ENCODE data around the gene PLXDC1. TPM values are rescaled to one million over a fixed set of nuclear protein-coding genes. Genes with fewer than 3 reads are reported as not detected.
"Not testable (repeated sequence)": the region's sequence is repeated elsewhere in the genome, so short reads cannot be mapped to it uniquely, and the experiment has no call there.

PLXDC1 gene
- polyA plus RNA-seq, 3 donors: 1.2 to 10.7 (median 4.7) TPM

GRCh38 chr17:39141294-39141693 lies 10.1 kb downstream of the PLXDC1 start:
- 95 to 97% (median 97%) methylated on average over 5 of the region's 5 CpGs for WGBS, 3 donors
- no peak overlapping the region for H3K27ac ChIP-seq (ENCODE audit: low read depth, low read length)

- no peak overlapping the region for H3K27ac ChIP-seq (ENCODE audit: low read depth, low read length)
- 90 to 96% (median 94%) methylated on average over 9 of the region's 9 CpGs for WGBS, 3 donors
Measured at GRCh38 chr17:39139561-39139960, 11.9 kb downstream of the PLXDC1 start.

- 77 to 84% (median 78%) methylated on average over 2 of the region's 2 CpGs for WGBS, 3 donors
- H3K27ac ChIP-seq (ENCODE audit: low read depth, low read length): no peak overlapping the region
Measured at GRCh38 chr17:39139161-39139511, 12.3 kb downstream of the PLXDC1 start.

GRCh38 chr17:39138431-39139160 lies 12.8 kb downstream of the PLXDC1 start:
- no peak overlapping the region for H3K27ac ChIP-seq (ENCODE audit: low read depth, low read length)
- 83 to 91% (median 90%) methylated on average over 13 of the region's 13 CpGs for WGBS, 3 donors

- H3K27ac ChIP-seq (ENCODE audit: low read depth, low read length): no peak overlapping the region
- 71 to 86% (median 74%) methylated on average over 6 of the region's 6 CpGs for WGBS, 3 donors
Measured at GRCh38 chr17:39134878-39135277, 16.6 kb downstream of the PLXDC1 start.

GRCh38 chr17:39132192-39132610 lies 19.2 kb downstream of the PLXDC1 start:
- 61 to 72% (median 64%) methylated on average over 7 of the region's 7 CpGs for WGBS, 3 donors
- no peak overlapping the region for H3K27ac ChIP-seq (ENCODE audit: low read depth, low read length)

GRCh38 chr17:39131616-39132015 lies 19.8 kb downstream of the PLXDC1 start:
- no peak overlapping the region for H3K27ac ChIP-seq (ENCODE audit: low read depth, low read length)
- 57 to 76% (median 66%) methylated on average over 6 of the region's 6 CpGs for WGBS, 3 donors

- no peak overlapping the region for H3K27ac ChIP-seq (ENCODE audit: low read depth, low read length)
- WGBS, 3 donors: 88 to 94% (median 91%) methylated on average over 3 of the region's 3 CpGs
Measured at GRCh38 chr17:39130205-39130604, 21.2 kb downstream of the PLXDC1 start.

- H3K27ac ChIP-seq (ENCODE audit: low read depth, low read length): not testable (repeated sequence)
- WGBS, 3 donors: 81 to 94% (median 86%) methylated on average over 6 of the region's 6 CpGs
Measured at GRCh38 chr17:39129544-39129943, 21.9 kb downstream of the PLXDC1 start.

- WGBS, 3 donors: 71 to 79% (median 73%) methylated on average over 6 of the region's 6 CpGs
- no peak overlapping the region for H3K27ac ChIP-seq (ENCODE audit: low read depth, low read length)
Measured at GRCh38 chr17:39126436-39126835, 25.0 kb downstream of the PLXDC1 start.

- 88 to 96% (median 93%) methylated on average over 2 of the region's 2 CpGs for WGBS, 3 donors
- no peak overlapping the region for H3K27ac ChIP-seq (ENCODE audit: low read depth, low read length)
Measured at GRCh38 chr17:39125143-39125875, 26.1 kb downstream of the PLXDC1 start.

- 64 to 85% (median 82%) methylated on average over 9 of the region's 9 CpGs for WGBS, 3 donors
- no peak overlapping the region for H3K27ac ChIP-seq (ENCODE audit: low read depth, low read length)
Measured at GRCh38 chr17:39123627-39124026, 27.8 kb downstream of the PLXDC1 start.

- H3K27ac ChIP-seq (ENCODE audit: low read depth, low read length): no peak overlapping the region
- WGBS, 3 donors: 85 to 87% (median 86%) methylated on average over 7 of the region's 7 CpGs
Measured at GRCh38 chr17:39122991-39123390, 28.4 kb downstream of the PLXDC1 start.

- not testable (repeated sequence) for H3K27ac ChIP-seq (ENCODE audit: low read depth, low read length)
- 88 to 97% (median 93%) methylated on average over 9 to 10 of the region's 10 CpGs for WGBS, 3 donors
Measured at GRCh38 chr17:39121919-39122318, 29.5 kb downstream of the PLXDC1 start.

GRCh38 chr17:39118674-39119419 lies 32.6 kb downstream of the PLXDC1 start:
- H3K27ac ChIP-seq (ENCODE audit: low read depth, low read length): no peak overlapping the region
- WGBS, 3 donors: 85 to 94% (median 88%) methylated on average over 5 of the region's 5 CpGs

GRCh38 chr17:39116224-39116623 lies 35.2 kb downstream of the PLXDC1 start:
- no peak overlapping the region for H3K27ac ChIP-seq (ENCODE audit: low read depth, low read length)
- WGBS, 3 donors: 65 to 91% (median 70%) methylated on average over 3 of the region's 3 CpGs

GRCh38 chr17:39115135-39115534 lies 36.3 kb downstream of the PLXDC1 start:
- WGBS, 3 donors: 38 to 61% (median 52%) methylated on average over 5 of the region's 5 CpGs
- no peak overlapping the region for H3K27ac ChIP-seq (ENCODE audit: low read depth, low read length)

GRCh38 chr17:39114723-39115122 lies 36.7 kb downstream of the PLXDC1 start:
- H3K27ac ChIP-seq (ENCODE audit: low read depth, low read length): no peak overlapping the region
- 63 to 89% (median 71%) methylated on average over 14 of the region's 14 CpGs for WGBS, 3 donors

- 85 to 94% (median 91%) methylated on average over 2 of the region's 2 CpGs for WGBS, 3 donors
- H3K27ac ChIP-seq (ENCODE audit: low read depth, low read length): no peak overlapping the region
Measured at GRCh38 chr17:39113871-39114270, 37.6 kb downstream of the PLXDC1 start.
